ENCODE results near the gene NDUFB2.
"Not testable (repeated sequence)": the region's sequence is repeated elsewhere in the genome, so short reads cannot be mapped to it uniquely, and the experiment has no call there.

NDUFB2 gene

DNA sequence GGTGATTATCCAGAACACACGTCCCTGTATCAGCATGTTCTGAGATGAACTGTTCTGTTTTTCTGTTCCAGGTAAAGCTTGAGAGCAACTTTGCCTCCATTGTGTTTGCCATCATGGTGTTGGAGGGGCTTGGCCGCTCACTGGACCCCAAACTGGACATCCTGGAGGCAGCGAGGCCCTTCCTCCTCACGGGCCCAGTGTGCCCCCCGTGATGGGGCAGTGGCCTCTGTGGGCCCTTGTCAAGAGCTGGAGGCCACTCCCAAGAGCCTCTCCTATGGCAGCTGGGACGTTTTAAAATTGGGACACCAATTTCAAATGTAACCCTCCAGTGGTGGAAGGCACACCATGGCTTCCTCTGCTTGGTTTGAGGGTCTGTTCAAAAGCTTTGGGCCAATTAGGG lies 1.9 kb upstream of the NDUFB2 start:
- DNase-seq = no peak

DNA sequence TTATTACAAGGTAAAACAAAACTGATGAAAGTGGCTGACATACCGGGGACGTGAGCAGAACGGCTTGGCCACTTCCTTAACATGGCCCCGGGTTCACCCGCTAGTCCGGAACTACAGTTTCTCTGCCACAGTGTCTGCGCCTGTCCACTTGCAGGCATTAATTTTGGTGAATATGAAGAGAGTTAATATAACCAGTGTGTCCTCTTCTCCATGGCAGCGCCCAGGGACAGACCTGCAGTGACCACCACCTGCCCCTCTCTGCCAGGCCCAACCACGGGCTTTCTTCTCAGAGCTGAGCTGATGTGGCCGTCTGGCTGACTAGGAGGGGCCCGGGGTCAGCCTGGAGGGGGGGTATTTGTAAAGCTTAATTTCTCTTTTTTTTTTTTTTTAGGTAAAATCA lies 1.1 kb upstream of the NDUFB2 start:
- no peak for DNase-seq

DNA sequence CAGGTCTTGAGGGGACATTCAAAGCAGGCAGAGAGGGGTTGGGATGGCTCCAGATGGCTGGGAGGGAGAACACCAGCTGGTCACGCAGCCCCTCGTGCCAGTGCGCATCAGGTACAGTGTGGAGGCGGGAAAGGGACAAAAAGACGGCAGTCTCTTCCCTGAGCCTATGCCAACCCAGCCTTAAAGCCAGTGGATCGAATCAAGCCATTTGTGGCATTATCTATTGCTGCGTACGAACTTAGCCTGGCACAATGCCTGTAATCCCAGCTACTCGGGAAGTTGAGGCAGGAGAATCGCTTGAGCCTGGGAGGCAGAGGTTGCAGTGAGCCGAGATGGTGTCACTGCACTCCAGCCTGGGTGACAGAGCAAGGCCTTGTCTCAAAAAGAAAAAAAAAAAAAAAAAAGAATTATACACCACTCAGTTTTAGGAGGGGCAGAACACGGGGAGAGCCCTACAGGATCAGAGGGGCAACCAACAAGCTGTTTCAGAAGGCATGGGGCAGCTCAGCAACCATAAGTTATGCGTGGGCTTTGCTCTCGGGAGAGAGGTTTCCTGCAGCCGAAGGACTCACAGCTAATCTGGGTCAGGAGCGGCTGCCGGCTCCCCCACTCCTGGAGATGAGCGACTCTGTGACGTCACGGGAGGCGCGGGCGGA lies 356 bp upstream of the NDUFB2 start:
- peak; percentile 90 for DNase-seq

DNA sequence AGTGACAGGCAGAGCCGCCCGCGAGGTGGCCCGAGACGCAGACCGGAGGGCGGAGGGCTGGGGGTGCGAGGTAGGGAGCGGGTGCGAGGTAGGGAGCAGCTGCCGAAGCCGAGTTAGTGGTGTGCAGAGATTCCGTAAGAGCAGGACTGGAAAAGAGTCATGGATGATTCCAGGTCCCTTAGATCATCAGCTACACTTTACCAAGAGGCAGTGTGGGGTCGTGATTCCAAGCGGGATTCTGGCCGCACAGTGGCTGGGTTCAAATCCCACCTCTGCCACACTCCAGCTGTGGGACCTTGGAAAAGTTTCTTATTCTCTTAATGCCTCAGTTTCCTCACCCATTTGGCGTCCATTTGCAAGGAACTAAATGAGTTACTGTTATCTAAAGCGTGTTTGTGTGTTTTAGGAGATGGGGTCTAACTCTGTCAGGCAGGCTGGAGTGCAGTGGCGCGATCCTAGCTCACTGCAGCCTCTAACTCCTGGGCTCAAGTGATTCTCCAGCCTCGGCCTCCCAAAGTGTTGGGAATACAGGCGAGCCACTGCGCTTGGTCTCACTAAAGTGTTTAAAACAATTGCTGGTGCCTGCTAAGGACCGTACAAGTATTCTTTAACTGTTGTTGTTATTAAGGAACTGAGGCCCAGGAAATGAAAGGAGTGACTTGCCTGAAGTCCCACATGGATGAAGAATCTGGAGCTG lies 1.1 kb downstream of the NDUFB2 start:
- DNase-seq = no peak

DNA sequence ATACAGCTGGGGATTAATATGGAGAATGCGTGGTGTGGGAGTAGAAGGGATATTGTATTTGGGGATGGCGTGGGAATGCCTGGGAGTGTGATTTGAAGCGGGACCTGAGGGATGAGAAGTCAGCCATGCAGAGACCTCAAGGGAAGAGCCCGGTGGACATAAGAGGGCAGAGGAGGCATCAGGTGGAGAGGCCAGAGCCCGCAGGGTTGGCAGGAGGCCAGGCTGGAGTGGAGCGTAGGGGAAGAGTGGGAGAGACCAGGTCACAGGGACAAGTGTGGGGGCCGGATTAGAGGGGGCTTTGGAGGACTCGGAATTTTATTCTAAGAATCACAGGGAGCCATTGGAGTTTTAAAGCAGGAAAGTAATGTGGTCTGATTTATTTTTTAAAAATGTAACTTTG lies 2.0 kb downstream of the NDUFB2 start:
- no peak for DNase-seq

DNA sequence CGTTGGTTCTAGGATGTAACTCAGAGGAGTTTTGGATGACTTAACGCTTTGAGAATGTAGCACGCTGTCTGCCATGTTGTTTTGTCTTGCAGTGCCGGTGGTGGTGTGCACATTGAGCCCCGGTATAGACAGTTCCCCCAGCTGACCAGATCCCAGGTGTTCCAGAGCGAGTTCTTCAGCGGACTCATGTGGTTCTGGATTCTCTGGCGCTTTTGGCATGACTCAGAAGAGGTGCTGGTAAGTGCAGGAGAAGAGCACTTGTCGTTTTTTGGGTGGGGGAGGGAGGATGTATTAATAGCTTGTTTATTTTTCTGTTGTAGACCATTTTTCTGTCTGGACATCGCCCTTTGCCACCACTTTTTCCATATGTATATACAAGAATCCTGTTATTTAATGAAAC lies 6.3 kb downstream of the NDUFB2 start:
- no peak for DNase-seq

DNA sequence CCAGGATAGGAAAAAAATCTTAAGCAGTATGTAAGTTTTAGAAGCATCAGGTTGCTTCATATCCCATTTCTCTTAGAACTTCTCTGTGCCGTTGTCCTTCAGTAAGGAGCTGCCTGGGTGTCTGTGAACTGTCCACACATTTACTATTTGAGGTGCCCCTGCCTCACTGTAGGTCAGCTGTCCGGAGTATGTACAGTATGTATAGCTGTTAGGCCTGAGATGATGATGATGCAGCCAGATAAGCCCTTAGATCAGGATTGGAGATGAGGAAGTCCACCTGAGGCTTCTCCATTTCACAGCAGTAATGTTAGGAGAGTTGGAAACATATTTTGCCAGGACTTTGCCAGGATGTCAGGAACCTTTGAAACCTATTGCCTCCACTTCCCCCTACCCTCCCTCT lies 7.7 kb downstream of the NDUFB2 start:
- DNase-seq = no peak

DNA sequence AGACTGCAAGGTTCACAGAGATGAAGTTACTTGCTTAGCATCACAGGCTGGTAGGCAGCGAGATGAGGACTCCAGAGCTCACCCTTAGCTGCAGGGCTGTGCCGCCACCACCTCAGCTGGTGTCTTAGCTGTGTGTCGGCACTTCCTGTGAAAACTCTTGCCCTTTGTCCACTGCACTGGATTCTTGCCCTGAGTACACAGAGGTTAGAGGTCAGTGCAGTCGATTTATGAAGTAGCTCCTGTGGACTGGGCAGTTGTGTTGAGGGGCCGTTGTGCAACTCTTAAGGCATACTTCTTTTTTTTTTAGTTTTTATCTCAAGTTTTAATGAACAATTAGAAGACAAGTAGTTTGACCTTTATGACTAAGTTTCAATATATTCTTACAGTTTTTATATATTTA lies 10.6 kb downstream of the NDUFB2 start:
- no peak for DNase-seq

DNA sequence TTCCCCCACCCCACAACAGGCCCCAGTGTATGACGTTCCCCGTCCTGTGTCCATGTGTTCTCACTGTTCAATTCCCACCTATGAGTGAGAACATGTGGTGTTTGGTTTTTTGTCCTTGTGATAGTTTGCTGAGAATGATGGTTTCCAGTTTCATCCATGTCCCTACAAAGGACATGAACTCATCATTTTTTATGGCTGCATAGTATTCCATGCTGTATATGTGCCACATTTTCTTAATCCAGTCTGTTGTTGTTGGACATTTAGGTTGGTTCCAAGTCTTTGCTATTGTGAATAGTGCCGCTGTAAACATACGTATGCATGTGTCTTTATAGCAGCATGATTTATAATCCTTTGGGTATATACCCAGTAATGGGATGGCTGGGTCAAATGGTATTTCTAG lies 12.3 kb downstream of the NDUFB2 start:
- DNase-seq = not testable (repeated sequence)

DNA sequence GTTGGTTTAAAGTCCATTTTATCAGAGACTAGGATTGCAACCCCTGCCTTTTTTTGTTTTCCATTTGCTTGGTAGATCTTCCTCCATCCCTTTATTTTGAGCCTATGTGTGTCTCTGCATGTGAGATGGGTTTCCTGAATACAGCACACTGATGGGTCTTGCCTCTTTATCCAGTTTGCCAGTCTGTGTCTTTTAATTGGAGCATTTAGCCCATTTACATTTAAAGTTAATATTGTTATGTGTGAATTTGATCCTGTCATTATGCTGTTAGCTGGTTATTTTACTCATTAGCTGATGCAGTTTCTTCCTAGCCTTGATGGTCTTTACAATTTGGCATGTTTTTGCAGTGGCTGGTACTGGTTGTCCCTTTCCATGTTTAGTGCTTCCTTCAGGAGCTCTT lies 15.9 kb downstream of the NDUFB2 start:
- DNase-seq = not testable (repeated sequence)

DNA sequence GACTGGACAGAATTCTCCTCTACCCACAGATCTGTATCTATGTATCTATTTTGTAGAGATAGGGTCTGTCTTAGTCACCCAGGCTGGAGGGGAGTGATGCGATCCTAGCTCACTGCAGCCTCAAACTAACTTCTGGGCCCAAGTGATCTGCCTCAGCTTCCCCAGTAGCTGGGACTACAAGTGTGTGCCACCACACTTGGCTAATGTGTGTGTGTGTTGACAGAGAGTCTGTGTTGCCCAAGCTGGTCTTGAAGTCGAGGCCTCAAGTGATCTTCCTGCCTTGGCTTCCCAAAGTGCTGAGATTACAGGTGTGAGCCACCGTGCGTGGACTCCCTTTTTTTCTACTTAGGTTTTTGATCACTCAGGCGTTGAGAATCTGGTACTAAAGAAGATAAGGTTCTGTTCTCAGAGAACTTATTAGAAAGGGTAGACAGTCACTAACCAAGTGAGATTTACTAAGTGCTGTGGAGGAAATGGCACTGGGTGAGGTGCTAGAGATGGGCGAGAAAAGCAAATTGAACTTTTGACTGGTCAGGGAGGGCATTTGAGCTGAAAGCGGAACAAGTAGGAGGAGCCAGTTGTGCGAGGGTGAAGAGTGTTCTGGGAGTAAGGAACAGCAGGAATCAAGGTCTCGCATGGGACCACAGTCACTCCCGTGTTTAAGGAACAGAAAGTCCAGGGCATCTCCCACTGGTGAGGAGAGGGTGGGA lies 18.0 kb downstream of the NDUFB2 start:
- DNase-seq = no peak

DNA sequence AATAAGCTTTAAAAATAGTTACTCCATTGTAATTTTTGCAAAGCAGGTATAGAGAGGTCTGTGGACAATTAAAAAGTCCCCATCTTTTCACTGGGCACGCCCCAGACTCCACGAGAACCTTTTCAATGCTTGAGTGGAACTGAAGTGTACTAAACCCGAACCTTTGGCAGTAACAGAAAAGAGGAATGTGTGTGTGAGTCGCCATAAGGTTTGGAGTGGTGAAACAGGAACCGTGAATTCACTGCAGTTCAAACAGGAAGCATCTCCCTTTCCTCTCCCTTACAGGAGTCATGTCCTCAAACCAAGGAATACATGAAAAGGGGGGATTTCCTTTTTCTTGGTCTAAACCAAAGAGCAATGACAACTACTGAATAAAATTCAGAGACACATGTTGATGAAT lies 23.2 kb downstream of the NDUFB2 start:
- DNase-seq = no peak

DNA sequence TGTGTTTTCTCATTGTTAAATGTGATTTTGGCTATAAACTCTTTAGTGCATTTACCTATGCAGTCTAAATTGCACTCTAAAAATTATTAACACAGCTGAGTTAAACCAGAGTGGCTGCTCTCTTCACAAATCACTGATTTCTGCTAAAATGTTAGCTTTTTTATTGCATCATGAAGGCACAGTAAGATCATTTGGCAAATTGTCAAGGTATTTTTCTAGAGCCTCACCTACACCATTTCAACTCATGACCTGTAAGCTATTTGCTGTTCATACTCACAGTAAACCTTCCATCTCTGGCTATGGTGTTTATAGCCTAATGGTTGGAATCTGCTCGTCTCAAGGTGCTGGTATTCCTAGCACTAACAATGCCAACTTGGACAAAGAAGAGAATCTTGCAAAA lies 25.7 kb downstream of the NDUFB2 start:
- DNase-seq = no peak

DNA sequence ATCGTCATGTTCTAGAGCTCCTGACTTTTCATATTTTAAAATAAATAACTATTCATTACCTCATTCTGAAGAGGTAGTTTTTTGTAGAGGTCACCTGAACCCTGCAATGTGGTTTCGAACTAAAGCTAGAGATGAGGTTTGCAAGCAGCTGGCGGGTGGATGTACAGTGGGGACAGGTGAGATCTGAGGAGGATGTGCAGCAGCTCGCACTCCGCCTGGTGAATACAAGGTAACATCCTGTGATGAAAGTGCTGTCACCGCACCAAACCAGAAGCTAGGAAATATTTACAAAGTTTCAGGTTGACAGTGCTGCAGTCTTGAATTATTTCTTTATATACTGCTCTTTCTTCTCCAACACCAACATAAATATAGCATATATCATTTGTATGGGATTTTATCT lies 26.5 kb downstream of the NDUFB2 start:
- DNase-seq = no peak

DNA sequence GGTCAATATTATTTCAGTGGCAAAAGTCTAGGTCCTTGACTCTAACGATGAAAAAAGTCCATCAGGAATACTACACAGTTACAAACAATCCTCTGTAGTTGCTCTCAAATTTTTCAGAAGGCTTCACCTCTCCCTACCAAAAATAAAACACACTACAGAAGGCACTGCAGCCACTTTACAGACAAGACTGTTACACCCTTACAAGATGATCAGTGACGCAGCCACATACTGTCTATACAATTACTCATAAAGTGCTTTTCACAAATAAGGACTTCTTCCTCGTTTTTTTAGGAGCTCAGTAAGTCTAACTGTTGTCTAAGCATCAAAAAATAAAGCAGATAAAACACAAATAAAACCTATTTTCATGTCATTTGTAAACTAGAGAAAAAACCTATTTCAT lies 27.1 kb downstream of the NDUFB2 start:
- DNase-seq = no peak

DNA sequence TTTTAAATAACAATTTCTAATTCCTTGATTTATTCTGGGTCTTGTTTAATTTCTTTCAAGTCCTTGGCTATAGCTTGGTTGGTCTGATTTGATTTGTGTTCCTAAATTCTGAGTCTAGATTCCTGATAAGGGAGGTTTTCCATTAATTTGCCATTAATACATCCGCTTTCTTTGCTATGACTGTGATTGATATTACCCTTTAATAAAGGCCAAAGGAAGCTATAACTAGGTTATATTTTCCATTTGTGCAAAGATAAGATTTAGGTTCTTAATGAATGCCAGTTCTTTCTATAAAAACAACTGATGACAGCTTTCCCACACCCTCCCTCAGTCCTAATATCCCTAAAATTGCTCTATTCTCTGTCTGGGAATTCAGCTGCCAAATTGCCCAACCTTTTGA lies 28.2 kb downstream of the NDUFB2 start:
- DNase-seq = no peak

DNA sequence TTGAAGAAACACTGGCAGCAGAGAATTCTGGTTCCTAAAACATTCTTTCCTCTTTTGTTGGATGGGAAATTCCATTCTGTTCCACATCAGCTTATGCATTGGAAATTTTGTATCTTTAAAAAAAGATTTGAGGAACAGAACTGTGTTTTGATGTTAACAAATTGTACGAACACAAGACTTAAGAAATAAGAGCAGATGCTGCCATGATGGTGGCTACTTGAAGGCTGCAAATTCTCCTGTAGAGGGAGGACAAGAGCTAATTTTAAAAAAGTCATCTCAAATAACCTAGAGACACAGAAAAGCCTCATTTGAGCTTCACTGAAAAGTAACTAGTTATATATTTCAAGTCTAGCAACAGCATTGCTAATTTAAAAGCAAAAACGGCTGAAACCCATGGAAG lies 29.8 kb downstream of the NDUFB2 start:
- DNase-seq = no peak

DNA sequence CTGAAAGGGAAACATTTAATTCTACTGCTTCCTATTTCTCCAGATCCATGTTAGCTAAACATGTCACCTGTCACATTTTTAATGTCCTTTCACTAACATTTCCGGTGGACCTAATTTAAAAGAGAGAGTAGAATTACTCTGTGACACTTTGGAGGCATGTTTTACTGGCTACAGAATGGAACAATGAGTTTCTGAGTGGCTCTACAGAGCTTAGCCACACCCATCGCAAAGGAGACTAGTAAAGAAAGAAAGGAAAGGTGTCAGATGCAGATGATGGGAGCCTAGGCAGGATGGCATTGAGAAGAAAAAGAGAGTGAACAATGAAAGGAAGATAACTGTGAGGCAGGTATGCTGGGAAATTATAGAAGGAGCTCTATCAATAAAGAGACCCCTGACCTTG lies 35.9 kb downstream of the NDUFB2 start:
- no peak for DNase-seq

DNA sequence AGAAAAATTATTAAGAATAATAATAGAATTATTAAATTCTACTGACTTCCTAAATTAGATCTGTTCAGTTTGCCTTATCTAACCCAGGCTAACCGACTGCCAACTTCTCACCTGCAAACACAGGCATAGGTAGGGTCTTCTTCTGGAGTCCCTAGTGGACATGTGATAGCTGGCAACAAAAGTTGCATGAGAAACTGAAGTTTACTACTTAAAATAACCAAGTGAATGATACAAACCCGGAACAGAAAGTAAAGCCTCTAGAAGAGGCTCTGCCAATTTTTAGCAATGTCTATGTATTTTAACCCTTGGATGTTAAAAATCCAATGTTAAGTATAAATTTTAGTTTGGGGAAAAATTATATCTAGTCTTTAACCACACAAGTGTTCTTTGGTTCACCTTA lies 37.6 kb downstream of the NDUFB2 start:
- no peak for DNase-seq

DNA sequence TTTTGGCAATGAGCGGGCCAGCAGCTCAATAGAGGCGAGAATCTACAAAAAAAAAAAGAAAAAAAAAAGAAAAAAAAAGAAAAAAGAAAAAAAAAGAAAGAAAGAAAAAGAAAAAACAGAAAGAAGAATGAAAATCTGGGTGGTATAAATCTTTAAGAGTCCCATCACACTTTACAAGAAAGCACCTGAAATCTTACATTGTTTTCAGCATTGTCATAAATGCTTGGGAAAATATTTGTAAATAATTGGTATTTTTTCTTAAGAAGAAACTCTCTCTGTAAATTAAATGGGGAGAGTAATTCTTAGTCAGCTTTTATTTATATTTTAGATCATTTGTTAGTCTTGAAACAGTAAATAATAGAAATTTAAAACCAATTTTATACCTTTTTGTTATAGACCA lies 38.2 kb downstream of the NDUFB2 start:
- no peak for DNase-seq

DNA sequence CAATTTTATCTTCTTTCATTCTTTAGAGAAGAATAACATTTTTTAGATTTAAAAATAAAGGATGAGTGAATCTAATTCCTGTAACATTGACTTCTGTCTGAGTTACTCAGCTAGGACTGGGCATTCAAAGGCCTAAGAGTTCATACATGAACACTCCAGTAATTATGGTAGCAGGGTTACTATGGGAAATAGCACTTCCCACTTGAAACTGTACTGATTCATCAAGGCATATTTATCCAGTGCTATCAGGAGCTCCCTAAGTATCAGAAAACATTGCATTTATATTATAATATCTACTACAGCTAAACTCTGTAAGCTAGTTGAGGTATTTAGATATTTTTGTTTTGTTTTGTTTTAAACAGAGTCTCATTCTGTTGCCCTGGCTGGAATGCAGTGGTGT lies 41.8 kb downstream of the NDUFB2 start:
- DNase-seq = no peak

DNA sequence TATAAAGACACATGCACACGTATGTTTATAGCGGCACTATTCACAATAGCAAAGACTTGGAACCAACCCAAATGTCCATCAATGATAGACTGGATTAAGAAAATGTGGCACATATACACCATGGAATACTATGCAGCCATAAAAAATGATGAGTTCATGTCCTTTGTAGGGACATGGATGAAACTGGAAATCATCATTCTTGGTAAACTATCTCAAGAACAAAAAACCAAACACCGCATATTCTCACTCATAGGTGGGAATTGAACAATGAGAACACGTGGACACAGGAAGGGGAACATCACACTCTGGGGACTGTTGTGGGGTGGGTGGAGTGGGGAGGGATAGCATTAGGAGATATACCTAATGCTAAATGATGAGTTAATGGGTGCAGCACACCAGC lies 46.7 kb downstream of the NDUFB2 start:
- DNase-seq = not testable (repeated sequence)

DNA sequence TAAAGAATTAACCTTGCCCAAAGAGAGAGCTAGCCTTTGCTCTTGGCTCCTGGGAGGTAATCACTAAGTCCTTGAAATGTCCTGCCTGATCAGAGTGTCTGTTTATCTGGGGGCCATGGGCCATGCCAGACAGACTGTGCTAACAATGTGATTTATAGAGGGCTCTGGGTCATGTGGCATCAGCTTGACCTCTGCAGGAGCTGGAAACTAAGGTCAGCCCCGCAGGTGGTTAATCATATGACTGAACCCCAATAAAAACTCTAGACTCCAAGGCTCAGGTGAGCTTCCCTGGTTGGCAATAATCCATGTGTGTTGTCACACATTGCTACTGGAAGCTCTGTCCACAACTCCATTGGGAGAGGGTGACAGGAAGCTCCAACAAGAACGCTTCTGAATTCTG lies 47.5 kb downstream of the NDUFB2 start:
- no peak for DNase-seq

DNA sequence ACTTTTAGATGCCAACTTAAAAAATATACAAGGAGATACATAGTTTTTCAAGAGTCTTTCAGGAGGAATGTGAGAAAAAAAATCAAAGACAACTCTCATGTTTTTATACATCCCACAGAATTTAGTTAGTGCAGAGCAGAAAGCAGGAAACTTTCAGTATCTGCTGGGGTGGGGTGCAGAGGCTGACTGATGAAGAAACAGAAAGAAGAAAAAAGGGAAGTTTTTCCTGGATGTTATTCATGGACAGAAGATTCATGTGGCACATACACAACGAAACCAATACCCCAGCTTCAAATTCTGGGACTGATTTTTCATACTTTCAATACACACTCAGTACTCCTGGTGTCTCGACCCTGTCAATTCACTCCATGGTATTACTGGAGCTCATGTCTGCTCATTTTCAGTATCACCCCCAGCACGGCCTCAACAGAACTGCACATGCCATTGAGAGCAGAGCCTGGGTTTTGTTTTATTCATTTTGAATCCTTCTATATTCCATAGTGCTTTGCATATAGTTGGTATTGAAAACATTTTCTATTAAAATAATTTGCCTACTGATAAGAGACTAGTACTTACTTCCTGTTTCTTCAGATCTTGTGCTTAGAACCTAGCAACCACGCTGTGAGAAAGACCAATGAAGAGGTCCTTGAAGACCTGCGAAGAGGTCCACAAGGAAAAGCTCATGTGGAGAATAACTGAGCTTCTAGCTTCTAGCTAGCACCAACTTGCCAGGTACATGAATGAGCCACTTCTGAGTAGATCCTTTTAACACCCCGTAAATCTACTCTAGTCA lies 49.0 kb downstream of the NDUFB2 start:
- peak; percentile 47 for DNase-seq
